ENCODE results near the gene DPYSL3. TPM values are rescaled to one million over a fixed set of nuclear protein-coding genes. Genes with fewer than 3 reads are reported as not detected.
A peak's percentile ranks its signal among the peaks of the same experiment; 100 is the strongest.

The DPYSL3 gene
- total RNA-seq, 1 experiment from 2014 or later: 8.9 TPM

- POLR2A ChIA-PET: no interaction called here
These were observed 64.0 kb downstream of the DPYSL3 start for GRCh38 chr5:147445917-147446316.

DNA sequence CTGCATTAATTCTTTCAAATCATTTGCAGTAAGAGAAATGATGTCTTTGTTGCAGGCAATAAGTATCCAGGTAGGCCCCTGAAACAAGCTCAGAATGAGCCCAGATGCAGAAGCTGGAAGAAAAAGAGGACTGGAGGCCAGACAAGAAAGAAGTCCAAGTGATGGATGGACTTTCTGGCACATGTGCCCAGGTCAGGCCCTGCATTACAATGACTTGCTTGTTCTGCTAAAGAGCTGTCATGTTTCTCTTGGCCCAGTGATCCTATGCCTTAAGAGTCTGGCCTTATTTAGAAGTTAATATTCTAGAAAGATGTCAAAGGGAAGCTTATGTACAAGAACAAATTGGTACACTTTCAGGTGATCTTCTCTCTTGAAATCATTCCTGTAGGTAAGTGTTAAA lies 64.8 kb downstream of the DPYSL3 start:
- DNase-seq (ENCODE audit: unreplicated experiment): no peak
- ChIA-PET POLR2A (interaction anchor here (0.8 kb wide), 1 partner anchor 11 kb away, joined by 4 read pairs; no protein-coding TSS in a partner anchor), CTCF (interaction anchor here (0.6 to 2.2 kb wide), 9 partner anchors 9 to 1237 kb away, joined by 3 to 16 read pairs (median 3); no protein-coding TSS in a partner anchor)
- no TSS peak for BruUV-seq (replicated peaks)
- H3K27me3 Mint-ChIP-seq (ENCODE audit: insufficient read depth, unreplicated experiment): no peaks in the 10 kb centered on the region
- intact Hi-C loops (cut with micrococcal nuclease): no loop called here
- H3K36me3 Mint-ChIP-seq (ENCODE audit: insufficient read depth, unreplicated experiment): no peaks in the 10 kb centered on the region
- no peaks in the 10 kb centered on the region for H3K4me1 Mint-ChIP-seq (ENCODE audit: insufficient read depth, unreplicated experiment)
- no peaks in the 10 kb centered on the region for H3K9me3 Mint-ChIP-seq (ENCODE audit: unreplicated experiment)
- TF ChIP-seq, protein P1, sequence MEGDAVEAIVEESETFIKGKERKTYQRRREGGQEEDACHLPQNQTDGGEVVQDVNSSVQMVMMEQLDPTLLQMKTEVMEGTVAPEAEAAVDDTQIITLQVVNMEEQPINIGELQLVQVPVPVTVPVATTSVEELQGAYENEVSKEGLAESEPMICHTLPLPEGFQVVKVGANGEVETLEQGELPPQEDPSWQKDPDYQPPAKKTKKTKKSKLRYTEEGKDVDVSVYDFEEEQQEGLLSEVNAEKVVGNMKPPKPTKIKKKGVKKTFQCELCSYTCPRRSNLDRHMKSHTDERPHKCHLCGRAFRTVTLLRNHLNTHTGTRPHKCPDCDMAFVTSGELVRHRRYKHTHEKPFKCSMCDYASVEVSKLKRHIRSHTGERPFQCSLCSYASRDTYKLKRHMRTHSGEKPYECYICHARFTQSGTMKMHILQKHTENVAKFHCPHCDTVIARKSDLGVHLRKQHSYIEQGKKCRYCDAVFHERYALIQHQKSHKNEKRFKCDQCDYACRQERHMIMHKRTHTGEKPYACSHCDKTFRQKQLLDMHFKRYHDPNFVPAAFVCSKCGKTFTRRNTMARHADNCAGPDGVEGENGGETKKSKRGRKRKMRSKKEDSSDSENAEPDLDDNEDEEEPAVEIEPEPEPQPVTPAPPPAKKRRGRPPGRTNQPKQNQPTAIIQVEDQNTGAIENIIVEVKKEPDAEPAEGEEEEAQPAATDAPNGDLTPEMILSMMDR (IDR thresholded peaks at IDR 0.05; ENCODE audit: unreplicated experiment): no peak
- H3K27ac Mint-ChIP-seq (ENCODE audit: low read depth, unreplicated experiment): no peak overlapping the region
- no peak overlapping the region for H3K4me3 Mint-ChIP-seq (ENCODE audit: unreplicated experiment)

More at GRCh38 chr5:147445917-147446316, 64.0 kb downstream of the DPYSL3 start:
- Mint-ChIP-seq H3K9me3 (ENCODE audit: unreplicated experiment) (no peaks in the 10 kb centered on the region), H3K36me3 (ENCODE audit: insufficient read depth, unreplicated experiment) (no peaks in the 10 kb centered on the region), H3K27ac (ENCODE audit: low read depth, unreplicated experiment) (no peak overlapping the region), H3K27me3 (ENCODE audit: insufficient read depth, unreplicated experiment) (no peaks in the 10 kb centered on the region), H3K4me3 (ENCODE audit: unreplicated experiment) (no peak overlapping the region), H3K4me1 (ENCODE audit: insufficient read depth, unreplicated experiment) (no peaks in the 10 kb centered on the region)
- CTCF ChIA-PET: interaction anchor here (0.9 to 2.2 kb wide), 4 partner anchors 8 to 137 kb away, joined by 3 to 16 read pairs (median 8); no protein-coding TSS in a partner anchor
- TF ChIP-seq, protein P1 (IDR thresholded peaks at IDR 0.05; ENCODE audit: unreplicated experiment): no peak
- intact Hi-C loops (cut with micrococcal nuclease): no loop called here
- no TSS peak for BruUV-seq (replicated peaks)
- DNase-seq (ENCODE audit: unreplicated experiment): no peak

DNA sequence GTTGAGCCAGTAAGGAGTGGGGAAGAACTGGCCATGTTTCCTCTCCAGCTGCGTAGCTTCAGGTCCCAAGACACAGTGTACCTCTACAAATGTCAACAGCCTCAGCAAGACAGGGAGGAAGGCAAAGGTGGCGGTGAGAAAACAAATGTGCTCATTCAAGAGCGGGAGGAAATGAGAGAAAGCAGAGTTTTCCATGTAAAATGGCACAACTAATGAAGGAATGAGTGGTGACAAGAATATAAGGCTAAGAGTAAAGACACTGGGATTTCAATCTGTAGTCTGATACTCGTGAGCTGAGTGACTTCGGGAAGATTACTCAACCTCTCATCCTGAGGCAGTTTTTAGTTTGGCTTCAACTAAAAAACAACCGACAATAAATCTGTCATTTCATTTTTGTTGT lies 67.6 kb downstream of the DPYSL3 start:
- Mint-ChIP-seq H3K27me3 (ENCODE audit: insufficient read depth, unreplicated experiment) (no peaks in the 10 kb centered on the region), H3K9me3 (ENCODE audit: unreplicated experiment) (no peaks in the 10 kb centered on the region), H3K36me3 (ENCODE audit: insufficient read depth, unreplicated experiment) (no peaks in the 10 kb centered on the region), H3K27ac (ENCODE audit: low read depth, unreplicated experiment) (no peak overlapping the region), H3K4me3 (ENCODE audit: unreplicated experiment) (no peak overlapping the region), H3K4me1 (ENCODE audit: insufficient read depth, unreplicated experiment) (peaks cover 9% of the 10 kb centered on the region)
- DNase-seq (ENCODE audit: unreplicated experiment): peak; percentile 9
- ChIA-PET CTCF (interaction anchor here (0.7 to 1.7 kb wide), 7 partner anchors 9 to 415 kb away, joined by 3 to 6 read pairs (median 4); no protein-coding TSS in a partner anchor), POLR2A (interaction anchor here (0.6 to 0.9 kb wide), 3 partner anchors 8 to 1758 kb away, joined by 3 to 4 read pairs (median 3); no protein-coding TSS in a partner anchor)
- BruUV-seq (replicated peaks): no TSS peak
- TF ChIP-seq, protein P1 (IDR thresholded peaks at IDR 0.05; ENCODE audit: unreplicated experiment): no peak
- intact Hi-C loops (cut with micrococcal nuclease): no loop called here

- no TSS peak for BruUV-seq (replicated peaks)
- ChIA-PET CTCF (interaction anchor here (1.4 to 1.7 kb wide), 2 partner anchors 8 to 13 kb away, joined by 4 to 8 read pairs; no protein-coding TSS in a partner anchor), POLR2A (interaction anchor here (0.6 kb wide), 1 partner anchor 37 kb away, joined by 3 read pairs; no protein-coding TSS in a partner anchor)
- Mint-ChIP-seq H3K27me3 (ENCODE audit: insufficient read depth, unreplicated experiment) (no peaks in the 10 kb centered on the region), H3K27ac (ENCODE audit: low read depth, unreplicated experiment) (no peak overlapping the region), H3K4me1 (ENCODE audit: insufficient read depth, unreplicated experiment) (peaks cover 9% of the 10 kb centered on the region), H3K4me3 (ENCODE audit: unreplicated experiment) (no peak overlapping the region), H3K36me3 (ENCODE audit: insufficient read depth, unreplicated experiment) (no peaks in the 10 kb centered on the region), H3K9me3 (ENCODE audit: unreplicated experiment) (no peaks in the 10 kb centered on the region)
- no peak for DNase-seq (ENCODE audit: unreplicated experiment)
- intact Hi-C loops (cut with micrococcal nuclease): no loop called here
- TF ChIP-seq, protein P1 (IDR thresholded peaks at IDR 0.05; ENCODE audit: unreplicated experiment): no peak
These were observed 68.6 kb downstream of the DPYSL3 start for GRCh38 chr5:147441191-147441695.
